ENCODE results near the gene CPD. TPM values are rescaled to one million over a fixed set of nuclear protein-coding genes. Genes with fewer than 3 reads are reported as not detected.

Gene CPD
- total RNA-seq, 1 donor from 2014 or later: 8.2 TPM

- ChIA-PET CTCF (no interaction called here), POLR2A (interaction anchor here (1.9 kb wide), 1 partner anchor 17 kb away, joined by 10 read pairs; no protein-coding TSS in a partner anchor)
- TF ChIP-seq CTCF (IDR thresholded peaks at IDR 0.05): no peak
- DNase-seq: no peak
- H3K36me3 Mint-ChIP-seq (ENCODE audit: low read depth): peaks cover 11% of the 10 kb centered on the region
- H3K4me3 Mint-ChIP-seq: no peak overlapping the region
- H3K4me1 Mint-ChIP-seq: peaks cover 29% of the 10 kb centered on the region
- no peaks in the 10 kb centered on the region for H3K9me3 Mint-ChIP-seq
- peaks cover 28% of the 10 kb centered on the region for H3K27me3 Mint-ChIP-seq
- no peak overlapping the region for H3K27ac Mint-ChIP-seq
- intact Hi-C loops (cut with micrococcal nuclease): no loop called here
- ATAC-seq (ENCODE audit: low read depth): no peak
Measured at GRCh38 chr17:30380643-30381339, 2.1 kb downstream of the CPD start.

DNA sequence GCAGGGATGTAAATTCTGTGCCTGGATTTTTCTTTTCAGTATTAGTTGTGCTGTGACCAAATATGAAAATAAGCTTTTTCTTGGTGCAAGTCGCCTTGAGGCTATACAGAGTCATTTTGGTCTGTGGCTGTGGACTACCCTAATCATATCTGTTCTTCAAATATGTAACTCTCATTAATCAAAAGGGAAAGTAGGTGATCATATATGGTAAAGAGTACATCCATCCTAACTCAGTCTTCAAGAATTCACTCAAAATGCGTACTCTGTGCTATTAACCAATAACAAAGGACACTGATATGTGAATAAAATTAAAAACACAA, 2.6 kb downstream of the CPD start:
- no peak for TF ChIP-seq CTCF (IDR thresholded peaks at IDR 0.05)
- H3K4me3 Mint-ChIP-seq: no peak overlapping the region
- DNase-seq: no peak
- H3K4me1 Mint-ChIP-seq: peaks cover 29% of the 10 kb centered on the region
- POLR2A ChIA-PET: interaction anchor here (1.9 kb wide), 1 partner anchor 18 kb away, joined by 10 read pairs; no protein-coding TSS in a partner anchor
- peaks cover 13% of the 10 kb centered on the region for H3K36me3 Mint-ChIP-seq (ENCODE audit: low read depth)
- no peak overlapping the region for H3K27ac Mint-ChIP-seq
- H3K9me3 Mint-ChIP-seq: no peaks in the 10 kb centered on the region
- CTCF ChIA-PET: no interaction called here
- intact Hi-C loops (cut with micrococcal nuclease): no loop called here
- ATAC-seq (ENCODE audit: low read depth): no peak
- peaks cover 25% of the 10 kb centered on the region for H3K27me3 Mint-ChIP-seq

GRCh38 chr17:30382345-30382744, 3.6 kb downstream of the CPD start:
- Mint-ChIP-seq H3K36me3 (ENCODE audit: low read depth) (peaks cover 16% of the 10 kb centered on the region), H3K4me3 (no peak overlapping the region), H3K4me1 (peaks cover 29% of the 10 kb centered on the region), H3K27ac (no peak overlapping the region), H3K9me3 (no peaks in the 10 kb centered on the region), H3K27me3 (peaks cover 16% of the 10 kb centered on the region)
- intact Hi-C loops (cut with micrococcal nuclease): no loop called here
- POLR2A ChIA-PET: interaction anchor here (1.4 kb wide), 1 partner anchor 18 kb away, joined by 3 read pairs; no protein-coding TSS in a partner anchor
- ATAC-seq (ENCODE audit: low read depth) (no peak), DNase-seq (no peak)
- CTCF ChIA-PET: no interaction called here
- TF ChIP-seq CTCF (IDR thresholded peaks at IDR 0.05): no peak

GRCh38 chr17:30388321-30389179, 9.8 kb downstream of the CPD start:
- ChIA-PET CTCF (no interaction called here), POLR2A (no interaction called here)
- intact Hi-C loops (cut with micrococcal nuclease): no loop called here
- no peaks in the 10 kb centered on the region for H3K9me3 Mint-ChIP-seq
- peaks cover 2% of the 10 kb centered on the region for H3K27me3 Mint-ChIP-seq
- DNase-seq: no peak
- H3K36me3 Mint-ChIP-seq (ENCODE audit: low read depth): peaks cover 14% of the 10 kb centered on the region
- no peak overlapping the region for H3K4me3 Mint-ChIP-seq
- H3K27ac Mint-ChIP-seq: no peak overlapping the region
- H3K4me1 Mint-ChIP-seq: no peaks in the 10 kb centered on the region
- ATAC-seq (ENCODE audit: low read depth): no peak
- TF ChIP-seq CTCF (IDR thresholded peaks at IDR 0.05): no peak

- H3K4me1 Mint-ChIP-seq: no peaks in the 10 kb centered on the region
- H3K9me3 Mint-ChIP-seq: no peaks in the 10 kb centered on the region
- peaks cover 1% of the 10 kb centered on the region for H3K27me3 Mint-ChIP-seq
- intact Hi-C loops (cut with micrococcal nuclease): no loop called here
- no peak overlapping the region for H3K27ac Mint-ChIP-seq
- no peak for DNase-seq
- peaks cover 14% of the 10 kb centered on the region for H3K36me3 Mint-ChIP-seq (ENCODE audit: low read depth)
- ChIA-PET POLR2A (no interaction called here), CTCF (no interaction called here)
- no peak for TF ChIP-seq CTCF (IDR thresholded peaks at IDR 0.05)
- no peak for ATAC-seq (ENCODE audit: low read depth)
- H3K4me3 Mint-ChIP-seq: no peak overlapping the region
Measured at GRCh38 chr17:30389756-30390300, 11.1 kb downstream of the CPD start.
